Middle frontal gyrus (tissue), 1 donor: Measurements from ENCODE around the gene AHR.

Experiments used
- DNase-seq: peaks from one replicate; pipeline ENCODE4 v3.0.0-alpha.2; 2015; ENCODE audit warnings: low spot score; ENCODE audit errors: extremely low spot score

AHR gene

GRCh38 chr7:17298102-17298839, at the start of gene AHR:
TSS of gene AHR (plus strand) at chr7:17298652. CDS start at chr7:17299265, 613 bp downstream.
- peak; percentile 77 for DNase-seq

- no peak for DNase-seq
Measured at GRCh38 chr7:17253885-17254284, 44.6 kb upstream of the AHR start.

- no peak for DNase-seq
Measured at GRCh38 chr7:17255926-17256325, 42.5 kb upstream of the AHR start.

GRCh38 chr7:17256375-17256774, 42.1 kb upstream of the AHR start:
- DNase-seq: no peak

GRCh38 chr7:17266565-17266964, 31.9 kb upstream of the AHR start:
- DNase-seq: no peak

- no peak for DNase-seq
Measured at GRCh38 chr7:17269341-17270221, 28.9 kb upstream of the AHR start.

- no peak for DNase-seq
Measured at GRCh38 chr7:17274551-17275245, 23.8 kb upstream of the AHR start.

- no peak for DNase-seq
Measured at GRCh38 chr7:17275749-17276671, 22.4 kb upstream of the AHR start.

GRCh38 chr7:17279061-17279460, 19.4 kb upstream of the AHR start:
- peak; percentile 1 for DNase-seq

GRCh38 chr7:17289074-17289645, 9.3 kb upstream of the AHR start:
- peak; percentile 1 for DNase-seq

- DNase-seq: no peak
Measured at GRCh38 chr7:17292843-17293242, 5.6 kb upstream of the AHR start.

GRCh38 chr7:17293481-17293880, 5.0 kb upstream of the AHR start:
- no peak for DNase-seq

- DNase-seq: no peak
Measured at GRCh38 chr7:17297243-17297642, 1.2 kb upstream of the AHR start.

- no peak for DNase-seq
Measured at GRCh38 chr7:17298840-17299482, 509 bp downstream of the AHR start.

- no peak for DNase-seq
Measured at GRCh38 chr7:17299483-17299991, 1.1 kb downstream of the AHR start.

- DNase-seq: no peak
Measured at GRCh38 chr7:17300012-17300411, 1.6 kb downstream of the AHR start.

- DNase-seq: no peak
Measured at GRCh38 chr7:17300437-17300836, 2.0 kb downstream of the AHR start.

GRCh38 chr7:17301471-17302456, 3.3 kb downstream of the AHR start:
- peak; percentile 44 for DNase-seq
